Caco-2 (cell line): ENCODE results near the gene CDH11. TPM values are rescaled to one million over a fixed set of nuclear protein-coding genes. Genes with fewer than 3 reads are reported as not detected.

Experiments
- BruUV-seq: library from RNA; stranded (reverse); fragments of 400-500 nt; replicated peaks from 2 replicates; lab custom pipeline; 2021; lab: Mats Ljungman, UMichigan
- CTCF ChIA-PET: fragments of 300-600 bp; sonication (Branson Sonifier 250); formaldehyde crosslinking; loops from one replicate; lab custom pipeline; 2022; ENCODE audit warnings: antibody characterized with exemption; lab: Charles Lee
- POLR2A ChIA-PET: fragments of 300-600 bp; sonication (Branson Sonifier 250); formaldehyde crosslinking; loops from one replicate; lab custom pipeline; 2022; ENCODE audit warnings: antibody characterized with exemption; lab: Charles Lee
- DNase-seq, 2 experiments: peaks; one replicate each; pipeline versions ENCODE4 v3.0.0 to v3.0.0-alpha.2; 2020 to 2022
- H3K27me3 ChIP-seq: replicated peaks from 2 replicates; pipeline ENCODE4 v1.6.0; 2011; ENCODE audit warnings: low read length; ENCODE audit not compliant: control insufficient read depth, insufficient read depth
- H3K36me3 ChIP-seq: 2 replicates; pipeline ENCODE4 v1.5.1; 2011; ENCODE audit warnings: low read length; ENCODE audit not compliant: control insufficient read depth, insufficient read depth
- H3K4me1 ChIP-seq: fragments of 250-450 bp; sonication (Bioruptor Pico); 2 replicates; pipeline ENCODE4 v1.5.1; 2020; ENCODE audit warnings: mild to moderate bottlenecking
- H3K4me3 ChIP-seq: 2 replicates; pipeline ENCODE4 v1.5.1; 2011; ENCODE audit warnings: low read depth, mild to moderate bottlenecking, control low read depth, low read length
- H3K9me3 ChIP-seq: fragments of 250-450 bp; sonication (Bioruptor Pico); 2 replicates; pipeline ENCODE4 v1.5.1; 2020; ENCODE audit warnings: mild to moderate bottlenecking, moderate library complexity
- H3K27ac Mint-ChIP-seq: one replicate; pipeline ENCODE4 v1.8.0; 2022; ENCODE audit warnings: mixed read lengths; ENCODE audit not compliant: unreplicated experiment
- H3K27me3 Mint-ChIP-seq: one replicate; pipeline ENCODE4 v1.8.0; 2022; ENCODE audit warnings: mixed read lengths; ENCODE audit not compliant: insufficient read depth, unreplicated experiment
- H3K36me3 Mint-ChIP-seq: one replicate; pipeline ENCODE4 v1.8.0; 2022; ENCODE audit warnings: mild to moderate bottlenecking, mixed read lengths; ENCODE audit not compliant: insufficient read depth, unreplicated experiment
- H3K4me1 Mint-ChIP-seq: one replicate; pipeline ENCODE4 v1.8.0; 2022; ENCODE audit warnings: low read depth, mixed read lengths; ENCODE audit not compliant: unreplicated experiment
- H3K4me3 Mint-ChIP-seq: one replicate; pipeline ENCODE4 v1.8.0; 2022; ENCODE audit warnings: mild to moderate bottlenecking, moderate library complexity, mixed read lengths; ENCODE audit not compliant: unreplicated experiment
- H3K9me3 Mint-ChIP-seq: one replicate; pipeline ENCODE4 v1.8.0; 2022; ENCODE audit warnings: mixed read lengths; ENCODE audit not compliant: unreplicated experiment
- CTCF ChIP-seq, 2 experiments: fragments of 200-600 bp in 1 of 2; IDR thresholded peaks; 1 replicate in 1 of 2; 2 replicates in 1 of 2; pipeline versions ENCODE4 v1.5.1 to v1.8.0; 2011 to 2022; ENCODE audit warnings: antibody characterized with exemption in 1 of 2, control low read depth in 1 of 2, inconsistent platforms in 1 of 2, low read depth in 1 of 2, low read length in 1 of 2, mild to moderate bottlenecking in 1 of 2, moderate library complexity in 1 of 2; ENCODE audit not compliant: insufficient read depth in 1 of 2, severe bottlenecking in 1 of 2, unreplicated experiment in 1 of 2
- intact Hi-C: fragments of 100-400 bp; cut with micrococcal nuclease; formaldehyde crosslinking; loops from one replicate; pipeline ENCODE4 v1.10.0; 2022; ENCODE audit not compliant: unreplicated experiment
- total RNA-seq: library from RNA; stranded (reverse); gene quantifications from 2 replicates; pipeline ENCODE4 v1.2.3, GENCODE V29; 2022

Gene CDH11
- total RNA-seq, 1 experiment from 2014 or later, result not detected

- no peaks in the 10 kb centered on the region for H3K36me3 Mint-ChIP-seq
- no peaks in the 10 kb centered on the region for H3K9me3 ChIP-seq
- CTCF ChIA-PET, result no interaction called here
- BruUV-seq, result no TSS peak
- no peaks in the 10 kb centered on the region for H3K36me3 ChIP-seq
- H3K9me3 Mint-ChIP-seq, result no peaks in the 10 kb centered on the region
- no peaks in the 10 kb centered on the region for H3K27me3 ChIP-seq
- TF ChIP-seq CTCF (IDR thresholded peaks at IDR 0.05; ENCODE audit: insufficient read depth in 1 of 2, low read depth in 1 of 2, low read length in 1 of 2, severe bottlenecking in 1 of 2, unreplicated experiment in 1 of 2), result no peak
- H3K4me3 Mint-ChIP-seq, result no peak overlapping the region
- H3K4me1 ChIP-seq, result no peaks in the 10 kb centered on the region
- POLR2A ChIA-PET, result no interaction called here
- DNase-seq, result no peak
- no peaks in the 10 kb centered on the region for H3K4me1 Mint-ChIP-seq
- intact Hi-C loops, result no loop called here
- no peak overlapping the region for H3K4me3 ChIP-seq
- peaks cover 6% of the 10 kb centered on the region for H3K27me3 Mint-ChIP-seq
- no peak overlapping the region for H3K27ac Mint-ChIP-seq
Observed at GRCh38 chr16:64974381-64974780, 147.5 kb downstream of the CDH11 start.

- Histone ChIP-seq H3K27me3 (no peaks in the 10 kb centered on the region), H3K9me3 (no peaks in the 10 kb centered on the region), H3K36me3 (no peaks in the 10 kb centered on the region), H3K4me3 (no peak overlapping the region), H3K4me1 (no peaks in the 10 kb centered on the region)
- Mint-ChIP-seq H3K36me3 (no peaks in the 10 kb centered on the region), H3K9me3 (no peaks in the 10 kb centered on the region), H3K27ac (no peak overlapping the region), H3K27me3 (peaks cover 10% of the 10 kb centered on the region), H3K4me3 (no peak overlapping the region), H3K4me1 (no peaks in the 10 kb centered on the region)
- no peak for TF ChIP-seq CTCF (IDR thresholded peaks at IDR 0.05; ENCODE audit: insufficient read depth in 1 of 2, low read depth in 1 of 2, low read length in 1 of 2, severe bottlenecking in 1 of 2, unreplicated experiment in 1 of 2)
- intact Hi-C loops, result no loop called here
- BruUV-seq, result no TSS peak
- POLR2A ChIA-PET, result no interaction called here
- CTCF ChIA-PET, result no interaction called here
- no peak for DNase-seq
Observed at GRCh38 chr16:64973171-64973570, 148.7 kb downstream of the CDH11 start.

- CTCF ChIA-PET, result no interaction called here
- intact Hi-C loops, result no loop called here
- Mint-ChIP-seq H3K9me3 (no peaks in the 10 kb centered on the region), H3K27ac (no peak overlapping the region), H3K27me3 (peaks cover 10% of the 10 kb centered on the region), H3K36me3 (no peaks in the 10 kb centered on the region), H3K4me3 (no peak overlapping the region), H3K4me1 (no peaks in the 10 kb centered on the region)
- no peak overlapping the region for H3K4me3 ChIP-seq
- no peaks in the 10 kb centered on the region for H3K4me1 ChIP-seq
- no TSS peak for BruUV-seq
- no peaks in the 10 kb centered on the region for H3K36me3 ChIP-seq
- no peak for DNase-seq
- no peak for TF ChIP-seq CTCF (IDR thresholded peaks at IDR 0.05; ENCODE audit: insufficient read depth in 1 of 2, low read depth in 1 of 2, low read length in 1 of 2, severe bottlenecking in 1 of 2, unreplicated experiment in 1 of 2)
- no peaks in the 10 kb centered on the region for H3K27me3 ChIP-seq
- POLR2A ChIA-PET, result no interaction called here
- no peaks in the 10 kb centered on the region for H3K9me3 ChIP-seq
Observed at GRCh38 chr16:64971171-64971570, 150.7 kb downstream of the CDH11 start.
